Transverse colon (tissue), 4 donors: ENCODE measurements around the gene SYCE1. TPM values are rescaled to one million over a fixed set of nuclear protein-coding genes. Genes with fewer than 3 reads are reported as not detected.

Experiments used
- DNase-seq: peaks from one replicate; pipeline ENCODE4 v3.0.0-alpha.2; 2019
- H3K27ac ChIP-seq, 4 donors: fragments of 200-600 bp; sonication (generic); 2 replicates each; pipeline ENCODE4 v1.5.1; 2016 to 2018; ENCODE audit warnings: inconsistent platforms in 4 of 4
- H3K27me3 ChIP-seq: fragments of 200-600 bp; sonication (generic); 2 replicates; pipeline ENCODE4 v1.5.1; 2017; ENCODE audit warnings: inconsistent platforms
- H3K36me3 ChIP-seq, 4 donors: fragments of 200-600 bp; sonication (generic); 2 replicates each; pipeline ENCODE4 v1.5.1; 2017 to 2019; ENCODE audit warnings: inconsistent platforms in 4 of 4
- H3K4me1 ChIP-seq, 4 donors: fragments of 200-600 bp; sonication (generic); 2 replicates each; pipeline ENCODE4 v1.5.1; 2017 to 2020; ENCODE audit warnings: inconsistent platforms in 4 of 4
- H3K4me3 ChIP-seq, 4 donors: fragments of 200-600 bp; sonication (generic); 1 replicate in 1 of 4; 2 replicates in 3 of 4; pipeline versions ENCODE4 v1.5.1 to v1.6.1; 2017 to 2019; ENCODE audit warnings: inconsistent platforms in 4 of 4
- H3K9me3 ChIP-seq, 2 donors: fragments of 200-600 bp; sonication (generic); 2 replicates each; pipeline ENCODE4 v1.5.1; 2017 to 2019; ENCODE audit warnings: inconsistent platforms in 2 of 2
- EP300 ChIP-seq: sonication (generic); formaldehyde crosslinking; IDR thresholded peaks from one replicate; pipeline ENCODE4 v1.6.1; 2017; ENCODE audit warnings: antibody characterized with exemption, low read depth
- POLR2A ChIP-seq: fragments of 450-650 bp; IDR thresholded peaks from one replicate; pipeline ENCODE4 v1.6.1; 2016; ENCODE audit warnings: antibody characterized with exemption, mild to moderate bottlenecking, moderate library complexity
- POLR2AphosphoS5 ChIP-seq, 3 donors: sonication (generic); formaldehyde crosslinking; IDR thresholded peaks; one replicate each; pipeline ENCODE4 v1.6.1; 2016; ENCODE audit warnings: antibody characterized with exemption in 3 of 3
- WGBS, 2 donors: methylation state at CpG; one replicate each; pipeline ENCODE4 v1.1.5; 2018; ENCODE audit warnings: low coverage in 1 of 2; 5-methylcytosine and 5-hydroxymethylcytosine counted together
- in situ Hi-C, 4 donors: fragments of 200-750 bp; cut with MboI; loops; one replicate each; pipeline versions ENCODE4 v1.15.0 to v1.15.1; 2017; ENCODE audit warnings: low sequenced_read_pairs in 3 of 4, low pct_ligation_motif_present in 1 of 4, low pct_unique_long_range_greater_than_20kb in 1 of 4
- intact Hi-C: fragments of 100-400 bp; cut with DNase I; formaldehyde crosslinking; loops from one replicate; pipeline ENCODE4 v1.15.1; 2023; ENCODE audit warnings: low total_unique reads
- total RNA-seq, 4 donors: library from RNA; depleted of rRNA; stranded (reverse); fragments of >200 nt; gene quantifications; one replicate each; pipeline ENCODE4 v1.1.0, GENCODE V29; 2016
- TF ChIP-seq, protein P1 (sequence below), 5 experiments: fragments of 200-600 bp in 3 of 5; fragments of 450-650 bp in 2 of 5; sonication (generic) in 3 of 5; IDR thresholded peaks; 1 replicate in 2 of 5; 2 replicates in 3 of 5; pipeline ENCODE4 v1.5.1; 2016 to 2017; ENCODE audit warnings: antibody characterized with exemption in 5 of 5, inconsistent platforms in 3 of 5, mild to moderate bottlenecking in 2 of 5, moderate library complexity in 1 of 5

Gene SYCE1
- total RNA-seq, 4 donors from 2014 or later: 2.3 TPM; not detected in 3

DNA sequence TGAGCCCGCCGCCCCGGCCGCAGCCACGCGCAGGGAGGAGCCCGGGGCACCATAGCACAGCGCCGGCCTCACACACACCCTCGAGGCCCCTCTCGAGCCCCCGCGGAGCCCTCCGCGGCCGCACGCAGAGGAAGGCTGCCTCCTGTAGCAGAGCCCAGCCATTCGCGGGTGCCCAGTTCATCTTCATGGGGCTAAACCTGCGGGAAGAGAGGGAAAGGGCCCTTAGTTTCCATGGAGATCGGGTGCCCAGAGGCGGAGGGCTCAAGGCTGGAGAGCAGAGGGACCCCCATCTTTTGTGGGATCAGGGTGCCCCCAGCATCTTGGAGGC lies 2.9 kb upstream of the SYCE1 start:
- peaks cover 10% of the 10 kb centered on the region for H3K27me3 ChIP-seq
- peaks cover 4 to 5% of the 10 kb centered on the region in 2 donors for H3K9me3 ChIP-seq
- H3K27ac ChIP-seq: no peak overlapping the region
- DNase-seq: no peak
- no peaks in the 10 kb centered on the region for H3K4me1 ChIP-seq
- H3K4me3 ChIP-seq: no peak overlapping the region
- H3K36me3 ChIP-seq: no peaks in the 10 kb centered on the region
- in situ Hi-C loops (no loop called here), intact Hi-C loops (no loop called here)
- TF ChIP-seq POLR2A: no peak
- WGBS, 2 donors: 88% methylated on average over 22 of the region's 22 CpGs; no CpG with 5 or more reads in 1 of the 2 donors

DNA sequence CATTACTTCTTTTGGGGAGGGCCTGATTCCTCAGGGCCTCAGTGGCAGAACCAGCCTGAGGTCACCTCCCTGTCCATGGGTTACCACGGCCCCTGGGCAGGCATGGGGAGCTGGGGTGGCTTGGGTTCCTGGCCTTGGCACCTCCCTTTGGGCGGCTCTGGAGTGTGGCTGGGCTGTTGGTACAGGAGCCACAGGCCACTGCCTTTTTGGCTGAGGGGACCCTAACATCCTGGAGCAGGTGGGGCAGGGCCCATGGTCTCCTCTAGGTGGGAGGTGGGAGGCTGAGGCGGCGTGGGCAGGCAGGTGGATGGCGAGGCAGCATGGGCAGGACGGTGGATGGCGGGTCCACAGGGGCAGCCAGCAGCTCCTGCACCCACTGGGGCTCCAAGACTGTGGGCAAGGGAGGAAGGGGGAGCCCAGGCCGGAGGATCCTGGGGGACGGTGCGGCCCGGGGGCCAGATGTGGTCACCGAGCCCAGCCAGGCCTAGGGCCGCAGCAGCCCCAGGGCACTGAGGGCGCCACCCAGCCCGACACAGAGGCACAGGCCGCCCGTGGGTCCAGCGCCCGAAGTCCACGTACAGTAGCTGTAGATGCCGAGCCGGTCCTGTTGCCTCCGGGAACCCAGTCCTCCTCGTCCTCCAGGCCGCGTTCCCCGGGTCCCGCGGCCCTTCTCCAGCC lies 2.4 kb upstream of the SYCE1 start:
- no peak for TF ChIP-seq POLR2AphosphoS5 (IDR thresholded peaks at IDR 0.05)
- TF ChIP-seq, protein P1, sequence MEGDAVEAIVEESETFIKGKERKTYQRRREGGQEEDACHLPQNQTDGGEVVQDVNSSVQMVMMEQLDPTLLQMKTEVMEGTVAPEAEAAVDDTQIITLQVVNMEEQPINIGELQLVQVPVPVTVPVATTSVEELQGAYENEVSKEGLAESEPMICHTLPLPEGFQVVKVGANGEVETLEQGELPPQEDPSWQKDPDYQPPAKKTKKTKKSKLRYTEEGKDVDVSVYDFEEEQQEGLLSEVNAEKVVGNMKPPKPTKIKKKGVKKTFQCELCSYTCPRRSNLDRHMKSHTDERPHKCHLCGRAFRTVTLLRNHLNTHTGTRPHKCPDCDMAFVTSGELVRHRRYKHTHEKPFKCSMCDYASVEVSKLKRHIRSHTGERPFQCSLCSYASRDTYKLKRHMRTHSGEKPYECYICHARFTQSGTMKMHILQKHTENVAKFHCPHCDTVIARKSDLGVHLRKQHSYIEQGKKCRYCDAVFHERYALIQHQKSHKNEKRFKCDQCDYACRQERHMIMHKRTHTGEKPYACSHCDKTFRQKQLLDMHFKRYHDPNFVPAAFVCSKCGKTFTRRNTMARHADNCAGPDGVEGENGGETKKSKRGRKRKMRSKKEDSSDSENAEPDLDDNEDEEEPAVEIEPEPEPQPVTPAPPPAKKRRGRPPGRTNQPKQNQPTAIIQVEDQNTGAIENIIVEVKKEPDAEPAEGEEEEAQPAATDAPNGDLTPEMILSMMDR (IDR thresholded peaks at IDR 0.05): no peak
- no peak for TF ChIP-seq EP300
- TF ChIP-seq POLR2A: no peak
- WGBS, 2 donors: 88% methylated on average over 29 of the region's 29 CpGs; no CpG with 5 or more reads in 1 of the 2 donors
- DNase-seq: no peak
- in situ Hi-C loops (no loop called here), intact Hi-C loops (no loop called here)
- Histone ChIP-seq H3K27ac (no peak overlapping the region), H3K4me1 (no peaks in the 10 kb centered on the region), H3K4me3 (no peak overlapping the region), H3K36me3 (no peaks in the 10 kb centered on the region), H3K27me3 (peaks cover 10% of the 10 kb centered on the region), H3K9me3 (peaks cover 0 to under 1% of the 10 kb centered on the region in 2 donors)

DNA sequence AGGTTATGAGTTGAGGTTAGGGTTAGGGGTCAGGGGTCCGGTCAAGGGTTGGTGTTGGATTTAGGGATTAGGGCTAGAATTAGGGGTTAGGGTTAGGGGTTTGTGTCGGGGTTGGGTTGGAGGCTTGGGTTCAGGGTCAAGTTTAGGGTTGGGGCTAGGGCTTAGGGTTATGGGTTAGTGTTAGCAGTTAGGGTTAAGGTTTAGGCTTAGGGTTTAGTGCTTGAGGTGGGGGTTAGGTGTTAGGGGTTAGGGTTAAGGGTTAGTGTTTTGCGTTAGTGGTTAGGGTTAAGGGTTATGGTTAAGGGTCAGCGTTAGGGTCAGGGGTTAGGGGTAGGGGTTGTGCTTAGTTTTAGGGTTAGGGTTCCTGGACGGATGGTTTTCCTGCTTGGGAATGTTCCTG lies 1.7 kb upstream of the SYCE1 start:
- Histone ChIP-seq H3K36me3 (no peaks in the 10 kb centered on the region), H3K9me3 (no peaks in the 10 kb centered on the region), H3K27ac (no peak overlapping the region), H3K4me3 (no peak overlapping the region), H3K4me1 (no peaks in the 10 kb centered on the region), H3K27me3 (peaks cover 10% of the 10 kb centered on the region)
- in situ Hi-C loops: no loop called here
- DNase-seq: no peak
- TF ChIP-seq, protein P1 (IDR thresholded peaks at IDR 0.05): no peak
- TF ChIP-seq POLR2AphosphoS5 (IDR thresholded peaks at IDR 0.05) (no peak), POLR2A (no peak), EP300 (no peak)
- intact Hi-C loops: no loop called here
- WGBS, 2 donors: 76 to 77% methylated on average over 4 to 5 of the region's 5 CpGs

DNA sequence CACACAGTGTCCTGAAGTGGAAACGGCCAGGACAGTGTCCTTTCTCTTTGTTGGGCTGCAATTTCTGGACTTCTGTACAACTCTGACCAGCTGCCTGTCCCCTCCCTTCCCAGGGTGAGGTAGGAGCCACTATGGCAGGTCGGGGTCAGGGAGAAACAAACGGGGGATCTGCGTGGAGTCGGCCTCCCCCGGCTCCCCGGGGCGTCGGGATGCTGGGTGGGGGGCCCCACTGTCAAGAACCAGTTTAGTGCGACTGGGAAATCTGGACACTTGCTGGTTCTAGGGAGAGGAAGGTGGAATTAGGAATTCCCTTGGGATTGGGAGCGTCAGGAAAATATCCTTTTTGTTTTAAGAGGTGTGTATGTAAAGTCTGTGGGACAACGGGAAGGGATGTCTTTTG lies 567 bp downstream of the SYCE1 start:
- Histone ChIP-seq H3K4me3 (no peak overlapping the region), H3K4me1 (no peaks in the 10 kb centered on the region), H3K27me3 (peaks cover 10% of the 10 kb centered on the region), H3K36me3 (no peaks in the 10 kb centered on the region), H3K27ac (peak overlapping the region in 1 of 4 donors; percentile 66), H3K9me3 (no peaks in the 10 kb centered on the region)
- WGBS, 2 donors: 89 to 91% methylated on average over 4 to 12 of the region's 12 CpGs
- DNase-seq: no peak
- in situ Hi-C loops (no loop called here), intact Hi-C loops (no loop called here)
- TF ChIP-seq, protein P1 (IDR thresholded peaks at IDR 0.05): no peak
- TF ChIP-seq POLR2AphosphoS5 (IDR thresholded peaks at IDR 0.05) (no peak), POLR2A (no peak), EP300 (no peak)

DNA sequence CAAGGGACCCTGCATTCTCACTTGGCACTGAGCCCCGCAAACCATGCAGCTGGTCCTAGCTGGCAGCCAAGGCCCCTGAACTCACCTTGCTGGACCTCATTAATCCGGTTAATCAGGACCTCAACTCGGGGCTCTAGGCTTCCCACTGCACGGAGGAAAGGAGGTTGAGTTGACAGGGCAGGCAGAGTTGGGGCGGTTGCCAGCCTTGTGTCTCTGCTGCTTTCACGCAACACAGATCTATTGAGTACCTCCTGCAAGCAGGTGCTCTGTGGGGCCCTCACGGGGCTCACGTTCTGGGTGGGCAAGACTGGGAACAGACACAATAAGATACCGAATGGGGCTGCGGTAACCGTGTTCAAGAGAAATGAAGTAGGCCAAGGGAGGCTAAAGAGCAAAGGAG lies 6.2 kb downstream of the SYCE1 start:
- intact Hi-C loops: no loop called here
- no peak for DNase-seq
- Histone ChIP-seq H3K36me3 (no peaks in the 10 kb centered on the region), H3K27me3 (no peaks in the 10 kb centered on the region), H3K9me3 (no peaks in the 10 kb centered on the region), H3K4me3 (no peak overlapping the region), H3K27ac (no peak overlapping the region), H3K4me1 (no peaks in the 10 kb centered on the region)
- no peak for TF ChIP-seq POLR2AphosphoS5 (IDR thresholded peaks at IDR 0.05)
- no peak for TF ChIP-seq POLR2A
- TF ChIP-seq, protein P1 (IDR thresholded peaks at IDR 0.05): no peak
- no peak for TF ChIP-seq EP300
- in situ Hi-C loops: no loop called here
- 69 to 79% methylated on average over 6 to 11 of the region's 11 CpGs for WGBS, 2 donors
